GM18867 (cell line): ENCODE measurements around the gene AREL1.

Source experiments
- ATAC-seq: cut with Tn5 transposase; IDR thresholded peaks from one replicate; pipeline ENCODE4 v1.9.1; 2021; ENCODE audit warnings: mild to moderate bottlenecking, moderate library complexity; ENCODE audit not compliant: unreplicated experiment

The AREL1 gene

GRCh38 chr14:74614508-74615495, 98.1 kb downstream of the AREL1 start:
- no peak for ATAC-seq

GRCh38 chr14:74613211-74613914, 99.5 kb downstream of the AREL1 start:
- no peak for ATAC-seq

GRCh38 chr14:74612350-74613021, 100.4 kb downstream of the AREL1 start:
- ATAC-seq, result peak; percentile 72

GRCh38 chr14:74611650-74612349, 101.1 kb downstream of the AREL1 start, which contains the start of gene LTBP2:
LTBP2 (minus strand) TSS chr14:74612237; CDS start chr14:74611944, 293 bp downstream.
- ATAC-seq, result no peak
